ENCODE data around the gene TWF2.

TWF2 gene

GRCh38 chr3:52221563-52222318, 17.2 kb downstream of the TWF2 start:
- peak in 1 of 2 experiments; percentile 60 for DNase-seq

DNA sequence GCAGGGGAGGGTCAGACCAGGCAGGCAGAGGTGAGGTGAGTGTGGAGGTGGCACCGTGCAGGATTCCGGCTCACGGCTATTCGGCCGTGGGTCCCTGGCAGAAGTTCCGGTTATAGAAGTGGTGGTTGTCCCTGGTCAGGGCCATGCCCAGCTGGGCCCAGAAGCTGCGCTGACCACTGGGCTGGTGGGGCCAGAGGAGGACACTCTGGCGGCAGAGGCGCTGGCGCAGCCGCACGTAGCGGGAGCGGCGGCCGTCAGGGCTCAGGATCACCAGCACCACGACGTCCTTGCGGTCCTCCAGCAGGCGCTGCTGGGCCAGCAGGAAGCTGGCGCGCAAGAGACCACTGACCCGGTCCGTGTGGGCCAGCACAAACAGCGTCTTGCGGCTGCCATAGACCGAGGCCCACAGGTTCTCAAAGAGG, 17.8 kb downstream of the TWF2 start:
- no peak for DNase-seq

DNA sequence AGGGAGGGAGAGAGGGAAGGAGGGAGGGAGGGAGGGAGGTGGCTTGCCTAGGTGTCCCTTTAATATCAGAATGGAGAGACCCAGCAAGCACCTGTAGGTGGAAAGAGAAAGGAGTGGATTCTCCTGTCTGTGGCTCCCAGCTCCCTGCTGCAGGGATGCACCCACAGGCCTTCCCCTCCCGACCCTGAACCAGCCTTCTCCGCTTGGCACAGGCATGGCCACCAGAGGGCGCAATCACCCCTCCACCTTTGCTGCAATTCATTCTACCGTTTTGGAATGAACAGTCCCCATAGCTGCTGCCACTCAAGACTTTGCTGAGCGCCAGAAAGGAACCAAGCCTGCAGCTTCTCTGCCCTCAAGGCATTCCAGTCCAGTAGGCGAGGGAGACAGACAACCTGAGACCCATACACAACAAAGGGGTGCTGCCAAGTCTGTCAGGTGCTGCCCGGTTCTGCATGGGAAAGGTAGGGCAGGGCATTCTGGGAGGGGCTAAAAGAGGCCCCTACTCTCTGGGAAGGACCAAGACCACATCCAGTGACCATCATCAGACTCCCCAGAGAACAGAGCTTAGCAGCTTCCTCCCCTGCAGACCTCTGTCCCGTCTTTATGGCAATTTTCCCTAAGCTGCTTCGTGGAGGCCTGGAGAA, 18.5 kb downstream of the TWF2 start:
- DNase-seq, result peak; percentile 95 to 96

- DNase-seq, result no peak
Observed at GRCh38 chr3:52218937-52219650, 19.9 kb downstream of the TWF2 start.

GRCh38 chr3:52218454-52218853, 20.5 kb downstream of the TWF2 start:
- no peak for DNase-seq

DNA sequence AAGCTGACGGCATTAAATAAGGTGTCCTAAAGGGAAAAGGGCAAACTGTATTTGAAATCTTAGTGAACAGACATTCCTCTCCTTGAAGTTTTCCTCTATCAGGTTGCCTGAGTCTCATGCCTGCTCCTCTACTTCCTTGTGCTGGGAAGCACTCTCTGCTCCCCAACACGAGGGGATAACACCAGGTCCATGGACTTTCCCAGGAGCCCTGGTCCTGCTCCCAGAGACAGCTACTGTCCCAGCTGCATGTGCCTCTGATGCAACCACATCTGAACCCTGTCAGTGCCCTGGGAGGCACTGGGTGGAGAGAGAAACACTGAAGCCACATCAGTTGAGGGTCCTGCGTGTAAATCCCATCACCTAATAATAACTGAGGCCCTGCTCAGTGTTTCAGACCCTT, 20.9 kb downstream of the TWF2 start:
- DNase-seq, result no peak

DNA sequence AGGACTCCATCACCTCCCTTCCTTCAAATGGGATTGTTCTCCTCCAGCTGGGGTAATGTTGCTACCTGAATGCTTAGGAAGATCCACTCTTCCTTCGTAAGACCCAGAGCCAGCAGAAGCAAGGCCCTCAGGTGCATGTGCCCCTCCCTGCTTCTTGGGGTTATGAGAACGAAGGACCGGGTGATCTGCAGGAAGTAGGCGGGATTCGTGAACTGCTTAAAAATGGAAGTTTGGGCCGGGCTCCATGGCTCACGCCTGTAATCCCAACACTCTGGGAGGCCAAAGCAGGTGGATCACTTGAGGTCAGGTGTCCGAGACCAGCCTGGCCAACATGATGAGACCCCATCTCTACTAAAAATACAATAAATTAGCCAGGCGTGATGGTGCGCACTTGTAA, 21.6 kb downstream of the TWF2 start:
- DNase-seq, result no peak

DNA sequence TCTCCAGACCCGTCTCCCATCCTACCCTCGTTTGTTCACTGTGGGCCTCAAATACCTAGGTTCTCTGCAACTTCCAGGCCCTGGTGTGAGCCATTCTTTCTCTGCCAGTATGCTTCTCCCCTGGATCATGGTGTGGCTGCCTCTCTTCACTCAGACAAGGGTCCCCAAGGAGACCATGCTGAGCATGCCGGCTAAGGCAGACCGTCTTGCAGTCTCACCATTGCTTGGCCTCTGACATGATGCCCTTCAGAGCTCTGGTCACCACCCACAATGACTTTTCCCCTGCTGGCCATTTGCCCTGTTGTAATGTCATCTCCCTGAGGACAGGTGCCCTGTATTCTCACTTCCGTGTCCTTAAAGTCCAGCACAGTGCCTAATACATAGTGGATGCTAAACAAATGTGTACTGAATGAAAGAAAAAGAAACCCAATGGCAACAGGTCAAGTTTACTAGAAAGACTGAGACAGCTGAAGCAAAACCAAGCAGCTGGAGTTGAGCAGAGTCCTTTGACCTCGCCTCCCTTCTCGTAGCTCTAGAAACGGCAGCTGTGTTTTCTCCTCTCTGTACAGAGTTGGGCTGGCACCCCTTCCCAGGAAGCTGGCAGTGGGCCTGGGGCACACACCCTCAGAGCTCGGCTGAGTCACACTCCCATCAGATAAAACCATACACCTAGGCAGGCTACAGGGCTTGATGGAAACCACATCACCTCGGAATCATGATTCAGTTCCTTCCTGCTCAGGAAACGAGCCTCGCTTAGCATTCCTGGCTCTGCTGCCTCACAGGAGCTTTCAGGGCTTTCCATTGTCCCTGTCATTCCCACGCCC, 22.2 kb downstream of the TWF2 start:
- DNase-seq, result peak; percentile 41 to 58

DNA sequence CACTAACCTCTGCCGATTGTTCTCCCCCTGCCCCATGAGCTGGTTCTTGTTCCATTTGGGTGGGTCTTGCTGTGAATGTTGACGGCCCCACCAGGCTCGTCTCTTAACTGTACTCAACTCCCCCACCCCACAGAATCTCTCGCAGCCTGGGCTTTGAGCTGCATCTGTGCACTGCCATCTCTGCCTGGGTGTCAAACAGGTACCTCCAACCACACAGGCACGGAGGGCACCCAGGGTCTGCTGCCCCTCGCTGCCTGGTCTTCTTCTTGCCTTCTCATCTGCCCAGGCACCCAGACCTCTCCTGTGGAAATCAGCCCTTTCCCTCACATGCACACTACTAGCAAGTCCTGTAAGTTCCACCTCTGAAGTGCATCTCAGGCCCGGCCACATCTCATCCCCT, 23.6 kb downstream of the TWF2 start:
- DNase-seq, result no peak

- no peak for DNase-seq
Observed at GRCh38 chr3:52213901-52214300, 25.1 kb downstream of the TWF2 start.

DNA sequence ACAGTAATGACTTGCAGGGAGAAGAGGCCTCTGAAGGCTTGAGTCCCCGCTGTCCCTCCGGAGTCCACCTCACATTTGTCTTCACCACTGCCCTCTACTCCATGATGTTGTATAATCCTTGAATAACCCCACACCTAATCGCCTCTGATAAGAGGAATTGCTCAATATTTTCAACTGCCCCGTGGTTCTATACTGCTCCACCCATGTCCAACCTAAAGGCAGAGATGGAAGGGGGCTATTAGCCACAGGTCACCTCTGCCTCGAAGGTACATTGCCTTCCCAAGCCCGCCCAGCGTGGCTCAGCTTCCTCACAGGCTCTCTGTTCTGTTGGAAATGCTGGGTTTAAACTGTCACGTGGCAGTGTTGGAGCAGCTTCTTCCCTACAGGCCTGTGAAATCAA, 26.0 kb downstream of the TWF2 start:
- no peak for DNase-seq

DNA sequence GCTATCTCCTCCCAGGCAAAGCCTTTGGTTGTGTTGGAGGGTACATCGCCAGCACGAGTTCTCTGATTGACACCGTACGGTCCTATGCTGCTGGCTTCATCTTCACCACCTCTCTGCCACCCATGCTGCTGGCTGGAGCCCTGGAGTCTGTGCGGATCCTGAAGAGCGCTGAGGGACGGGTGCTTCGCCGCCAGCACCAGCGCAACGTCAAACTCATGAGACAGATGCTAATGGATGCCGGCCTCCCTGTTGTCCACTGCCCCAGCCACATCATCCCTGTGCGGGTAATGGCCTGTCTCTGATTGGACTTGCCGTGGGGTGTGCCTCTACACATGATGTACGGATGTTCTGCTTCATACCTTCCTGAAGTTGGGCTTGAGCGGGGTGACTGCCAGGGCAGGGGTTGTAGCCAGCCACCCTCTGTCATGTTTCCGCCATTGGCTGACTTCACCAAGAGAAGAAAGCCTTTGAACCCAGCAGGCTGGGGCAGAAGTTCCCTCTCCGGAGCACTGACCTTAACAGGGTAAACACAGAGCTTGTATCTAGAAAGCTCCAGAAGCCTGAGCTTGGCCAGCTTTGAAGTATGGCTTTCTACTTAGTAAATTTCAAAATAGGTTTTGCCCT, 27.6 kb downstream of the TWF2 start:
- no peak for DNase-seq

GRCh38 chr3:52210550-52211046, 28.4 kb downstream of the TWF2 start:
- DNase-seq, result no peak

- no peak for DNase-seq
Observed at GRCh38 chr3:52210037-52210436, 28.9 kb downstream of the TWF2 start.

DNA sequence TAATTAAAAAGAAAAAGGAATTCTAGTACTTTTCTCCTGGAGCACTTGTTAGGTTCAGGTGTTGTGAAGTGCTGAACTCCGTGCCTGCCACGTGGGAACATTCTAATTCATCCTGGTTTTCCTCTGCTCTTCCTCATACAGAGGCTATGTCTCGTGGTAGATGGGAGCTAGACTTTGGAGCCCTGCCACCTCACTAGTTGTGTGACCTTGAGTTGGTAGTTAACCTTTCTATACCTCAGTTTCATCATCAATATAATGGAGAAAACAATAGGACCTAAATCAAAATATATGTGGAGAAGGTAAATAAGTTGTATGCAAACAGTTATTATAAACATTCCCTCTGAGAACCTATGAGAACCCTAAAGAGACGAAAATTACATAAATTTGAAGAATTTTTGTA, 30.4 kb downstream of the TWF2 start:
- DNase-seq, result no peak

DNA sequence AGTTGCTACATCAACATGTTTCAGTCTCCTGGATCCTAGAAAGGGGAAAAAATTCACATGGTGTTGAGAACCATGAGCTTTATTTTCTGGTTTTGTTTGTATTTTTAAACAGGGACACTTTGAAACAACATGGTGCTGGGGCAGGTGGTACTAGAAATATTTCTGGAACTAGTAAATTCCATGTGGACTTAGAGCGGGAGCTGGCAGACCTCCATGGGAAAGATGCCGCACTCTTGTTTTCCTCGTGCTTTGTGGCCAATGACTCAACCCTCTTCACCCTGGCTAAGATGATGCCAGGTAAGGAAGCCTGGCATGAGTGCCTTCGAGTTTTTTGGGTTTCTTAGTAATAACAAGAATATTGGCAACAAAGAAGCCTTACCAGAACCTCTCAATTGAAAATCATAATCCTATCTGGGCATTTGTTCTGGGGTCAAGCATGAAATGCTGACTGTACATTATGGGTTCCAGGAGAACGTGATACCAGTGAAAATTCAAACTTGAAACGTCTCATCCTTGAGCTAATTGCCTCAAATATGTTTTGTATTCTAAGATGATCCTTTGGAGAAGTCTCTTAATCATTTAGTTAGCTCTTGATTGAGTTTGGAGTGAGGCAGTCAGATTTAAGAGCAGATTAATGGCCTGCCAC, 33.1 kb downstream of the TWF2 start:
- no peak for DNase-seq

DNA sequence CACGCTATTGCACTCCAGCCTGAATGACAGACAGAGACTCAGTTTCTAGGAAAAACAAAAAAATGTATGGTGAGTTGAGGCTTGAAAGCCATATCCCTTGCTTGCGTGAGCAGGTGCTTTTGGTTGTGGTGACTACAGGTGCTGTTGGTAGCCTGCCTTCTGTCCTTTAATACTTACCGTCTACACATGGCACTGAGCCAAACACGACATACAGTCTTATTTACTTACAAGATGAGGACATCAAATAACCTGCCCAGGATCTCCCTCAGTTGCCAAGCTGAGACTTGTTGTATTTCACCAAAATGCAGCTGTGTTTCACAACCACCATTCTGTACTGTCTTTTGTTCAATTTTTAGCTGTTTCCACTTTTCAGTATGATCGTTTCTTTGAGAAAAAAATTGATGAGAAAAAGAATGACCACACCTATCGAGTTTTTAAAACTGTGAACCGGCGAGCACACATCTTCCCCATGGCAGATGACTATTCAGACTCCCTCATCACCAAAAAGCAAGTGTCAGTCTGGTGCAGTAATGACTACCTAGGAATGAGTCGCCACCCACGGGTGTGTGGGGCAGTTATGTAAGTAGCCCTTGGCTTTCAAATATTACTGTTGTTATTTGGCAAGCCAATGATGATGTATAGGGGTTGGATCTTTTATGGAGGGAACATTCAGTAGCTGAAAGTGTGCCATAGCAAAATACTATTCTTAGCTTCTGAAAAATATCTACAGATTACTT, 34.5 kb downstream of the TWF2 start:
- no peak for DNase-seq

DNA sequence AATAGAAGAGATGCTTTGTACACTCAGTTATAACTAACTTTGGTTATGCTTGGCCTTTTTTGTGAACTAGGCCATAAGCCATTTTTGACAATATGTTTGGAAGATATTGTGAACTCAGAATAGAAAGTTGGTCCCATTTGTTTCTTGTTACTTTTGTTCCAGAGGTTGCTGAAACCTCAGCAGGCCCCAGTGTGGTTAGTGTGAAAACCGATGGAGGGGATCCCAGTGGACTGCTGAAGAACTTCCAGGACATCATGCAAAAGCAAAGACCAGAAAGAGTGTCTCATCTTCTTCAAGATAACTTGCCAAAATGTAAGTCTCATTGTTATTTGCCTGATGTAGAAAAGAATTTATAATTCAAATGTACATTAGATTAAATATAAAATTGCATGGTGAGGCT, 35.3 kb downstream of the TWF2 start:
- DNase-seq, result no peak

DNA sequence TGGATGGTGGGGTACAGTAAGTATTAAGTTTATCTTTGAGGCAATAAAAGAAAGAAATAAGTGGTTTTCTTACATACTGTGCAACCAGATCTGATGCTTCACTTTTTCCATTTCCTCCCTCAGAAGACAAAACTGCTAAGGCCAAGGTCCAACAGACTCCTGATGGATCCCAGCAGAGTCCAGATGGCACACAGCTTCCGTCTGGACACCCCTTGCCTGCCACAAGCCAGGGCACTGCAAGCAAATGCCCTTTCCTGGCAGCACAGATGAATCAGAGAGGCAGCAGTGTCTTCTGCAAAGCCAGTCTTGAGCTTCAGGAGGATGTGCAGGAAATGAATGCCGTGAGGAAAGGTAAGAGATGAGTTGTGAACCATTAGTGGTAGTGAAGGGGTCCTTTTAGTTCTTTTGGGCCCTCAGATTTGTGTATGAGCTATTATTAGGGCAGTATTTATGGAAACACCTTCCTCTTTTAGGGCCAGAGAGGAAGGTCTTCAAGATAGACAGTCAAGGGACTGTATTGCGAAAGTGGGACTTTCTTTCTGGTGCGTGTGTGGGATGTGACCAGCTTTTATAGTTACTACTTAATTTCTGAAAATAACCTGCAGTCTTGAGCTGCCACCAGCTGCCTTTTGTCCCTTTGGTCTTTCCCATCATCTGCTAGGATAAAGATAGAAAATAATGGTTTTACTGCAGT, 36.4 kb downstream of the TWF2 start:
- no peak for DNase-seq

GRCh38 chr3:52200981-52201679, 37.8 kb downstream of the TWF2 start:
- DNase-seq, result no peak

Data from activated CD4-positive, alpha-beta T cell treated with anti-CD3 and anti-CD28 coated beads, Interleukin-2, amount 50 U/mL, for 48 hours (primary cell).